HepG2 (cell line): ENCODE data around the gene PTBP2. TPM values are rescaled to one million over a fixed set of nuclear protein-coding genes. Genes with fewer than 3 reads are reported as not detected.

Experiments
- FOXK1 ChIP-seq: sonication (generic); formaldehyde crosslinking; IDR thresholded peaks from 2 replicates; pipeline ENCODE4 v1.4.0; 2020; ENCODE audit warnings: low read depth, missing genetic modification reagents, borderline replicate concordance
- HNF4A ChIP-seq: sonication (generic); formaldehyde crosslinking; IDR thresholded peaks from 2 replicates; pipeline ENCODE4 v1.4.0; 2020; ENCODE audit warnings: missing genetic modification reagents
- PRPF4 ChIP-seq: fragments of 200-400 bp; formaldehyde crosslinking; IDR thresholded peaks from 2 replicates; pipeline ENCODE4 v1.6.1; 2016; ENCODE audit warnings: low read length, low read depth; ENCODE audit not compliant: poor library complexity, severe bottlenecking
- ZNF558 ChIP-seq: sonication (generic); formaldehyde crosslinking; IDR thresholded peaks from 2 replicates; pipeline ENCODE4 v1.9.0; 2022; ENCODE audit warnings: mild to moderate bottlenecking, missing genetic modification reagents, borderline replicate concordance
- ZNF687 ChIP-seq: sonication (generic); formaldehyde crosslinking; IDR thresholded peaks from 2 replicates; pipeline ENCODE4 v1.5.1; 2020; ENCODE audit warnings: mild to moderate bottlenecking, missing genetic modification reagents, moderate library complexity
- ZNF704 ChIP-seq: sonication (generic); formaldehyde crosslinking; IDR thresholded peaks from 2 replicates; pipeline ENCODE4 v1.8.1; 2023; ENCODE audit warnings: mild to moderate bottlenecking, inconsistent platforms, moderate library complexity, missing genetic modification reagents, borderline replicate concordance
- ZNF746 ChIP-seq: sonication (generic); formaldehyde crosslinking; IDR thresholded peaks from 2 replicates; pipeline ENCODE4 v1.8.0; 2022; ENCODE audit warnings: mild to moderate bottlenecking, missing genetic modification reagents
- polyA plus RNA-seq, 8 experiments: library from polyadenylated mRNA; depleted of rRNA in 3 of 8; stranded (reverse) in 7 of 8; unstranded in 1 of 8; fragments of >200 nt; fragmentation: Illumina TruSeq in 4 of 8; extraction: Trizol in 4 of 8; gene quantifications; 2 replicates each; pipeline versions ENCODE4 v1.2.1 to v1.2.3, GENCODE V29; 2011 to 2016; ENCODE audit warnings: low read depth in 4 of 8, missing spikeins in 1 of 8, mixed read lengths in 1 of 8; ENCODE audit not compliant: insufficient read depth in 1 of 8
- total RNA-seq, 5 experiments: library from RNA; depleted of rRNA; stranded (reverse); fragments of >200 nt; fragmentation: Illumina TruSeq; extraction: Trizol; gene quantifications; 2 replicates each; pipeline ENCODE4 v1.2.3, GENCODE V29; 2016; ENCODE audit warnings: low read depth in 1 of 5

PTBP2 gene
- total and polyA plus RNA-seq, 2 of the 13 experiments (the other 11 are each of a cell fraction or from before 2014, with no cell fraction given) = 10.5 to 14.1 TPM

GRCh38 chr1:96722161-96722922 is 758 bp downstream of the PTBP2 start (continued):
- TF ChIP-seq HNF4A (CRISPR knock-in tag) (0 out of 2 replicates have a peak, but pooled peaks have one; percentile 2), ZNF687 (CRISPR knock-in tag) (peak; percentile 7; the same call in 1 of the 2 replicates), FOXK1 (CRISPR knock-in tag) (peak; percentile 47; the same call in 1 of the 2 replicates), ZNF704 (CRISPR knock-in tag) (no peak), ZNF746 (CRISPR knock-in tag) (peak; percentile 61; the same call in 1 of the 2 replicates), PRPF4 (peak; percentile 21), ZNF558 (CRISPR knock-in tag) (0 out of 2 replicates have a peak, but pooled peaks have one; percentile 83)
